Esophagus squamous epithelium (tissue), 5 donors: Measurements from ENCODE around the gene ZNF79. TPM values are rescaled to one million over a fixed set of nuclear protein-coding genes. Genes with fewer than 3 reads are reported as not detected.
A peak's percentile ranks its signal among the peaks of the same experiment; 100 is the strongest.

Source experiments
- DNase-seq: peaks from one replicate; lab custom pipeline; 2025; lab: John Stamatoyannopoulos, UW
- H3K27ac ChIP-seq, 4 donors: fragments of 200-600 bp; sonication (generic); one replicate each; pipeline ENCODE4 v1.5.1; 2016 to 2019; ENCODE audit warnings: mild to moderate bottlenecking in 1 of 4
- H3K27me3 ChIP-seq, 4 donors: fragments of 200-600 bp; sonication (generic); 1 replicate in 3 of 4; 2 replicates in 1 of 4; pipeline versions ENCODE4 v1.5.1 to v1.6.0; 2017 to 2021; ENCODE audit warnings: antibody characterized with exemption in 1 of 4
- H3K36me3 ChIP-seq, 3 donors: fragments of 200-600 bp; sonication (generic); one replicate each; pipeline ENCODE4 v1.5.1; 2016 to 2019
- H3K4me1 ChIP-seq, 3 donors: fragments of 200-600 bp; sonication (generic); one replicate each; pipeline ENCODE4 v1.5.1; 2017 to 2019
- H3K4me3 ChIP-seq, 4 donors: fragments of 200-600 bp; sonication (generic); 1 replicate in 3 of 4; 2 replicates in 1 of 4; pipeline ENCODE4 v1.5.1; 2016 to 2019; ENCODE audit warnings: mild to moderate bottlenecking in 2 of 4, moderate library complexity in 1 of 4
- H3K9me3 ChIP-seq, 3 donors: fragments of 200-600 bp; sonication (generic); one replicate each; pipeline ENCODE4 v1.5.1; 2016 to 2019
- CTCF ChIP-seq, 6 experiments: fragments of 450-650 bp in 4 of 6; fragments of 200-600 bp in 2 of 6; sonication (generic) in 2 of 6; IDR thresholded peaks; one replicate each; pipeline ENCODE4 v1.5.1; 2016 to 2019; ENCODE audit warnings: antibody characterized with exemption in 6 of 6, mild to moderate bottlenecking in 4 of 6, moderate library complexity in 4 of 6
- POLR2A ChIP-seq, 4 donors: fragments of 450-650 bp; IDR thresholded peaks; one replicate each; pipeline ENCODE4 v1.6.1; 2017; ENCODE audit warnings: antibody characterized with exemption in 4 of 4, mild to moderate bottlenecking in 4 of 4, moderate library complexity in 3 of 4
- WGBS, 2 donors: methylation state at CpG; one replicate each; pipeline ENCODE4 v1.1.5; 2018; 5-methylcytosine and 5-hydroxymethylcytosine counted together
- intact Hi-C: fragments of 100-400 bp; cut with DNase I; formaldehyde crosslinking; loops from one replicate; pipeline ENCODE4 v1.15.0; 2022
- total RNA-seq, 4 donors: library from RNA; depleted of rRNA; stranded (reverse); fragments of >200 nt; gene quantifications; one replicate each; pipeline ENCODE4 v1.1.0, GENCODE V29; 2016
- donor health status: DM: yes; HTN: yes; CAD: no.

The ZNF79 gene
- total RNA-seq, 4 donors from 2014 or later: 3.1 to 9.9 (median 4.7) TPM

DNA sequence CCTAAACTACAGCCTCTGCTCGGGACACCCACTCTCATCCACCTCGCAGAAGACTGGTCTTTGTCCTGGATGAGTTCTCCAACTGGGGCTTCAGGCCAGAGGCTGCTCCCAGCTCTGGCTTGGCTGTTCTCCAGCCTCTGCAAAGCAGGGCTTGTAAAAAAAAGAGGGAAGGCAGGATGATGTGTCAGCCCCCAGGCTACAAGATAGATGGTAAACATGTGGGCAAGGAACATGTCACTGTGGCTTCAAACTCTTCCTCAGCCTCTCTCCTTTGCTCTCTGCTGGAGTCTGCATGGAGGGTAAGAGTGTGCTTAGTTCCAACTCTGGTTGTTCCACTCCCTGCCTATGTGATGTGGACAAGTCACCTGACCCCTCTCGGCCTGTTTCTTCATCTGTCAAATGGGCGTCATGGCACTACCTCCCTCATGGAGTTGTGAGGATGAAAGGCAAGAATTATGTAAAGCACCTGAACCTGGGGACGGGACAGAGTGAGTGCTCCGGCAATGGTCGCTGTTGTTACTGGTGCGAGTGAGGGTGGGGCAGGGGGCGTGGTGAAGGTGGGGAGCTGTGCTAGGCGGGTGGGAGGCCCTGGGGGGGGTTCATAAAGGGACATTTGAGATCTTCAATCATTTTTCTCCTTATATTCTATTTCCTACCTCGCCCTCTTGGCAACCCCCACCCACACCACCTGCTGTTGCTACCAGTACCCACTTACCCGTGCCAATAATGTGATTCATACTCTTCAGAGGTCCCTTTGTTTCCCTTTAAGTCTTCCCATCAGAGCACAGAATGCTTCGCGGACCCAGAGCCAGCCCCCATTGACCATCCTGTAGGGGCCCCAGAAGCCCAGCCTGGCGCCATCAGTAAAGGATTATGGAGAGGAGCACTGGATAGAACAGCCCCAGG, 6.8 kb upstream of the ZNF79 start:
- TF ChIP-seq POLR2A (IDR thresholded peaks at IDR 0.05) (no peak), CTCF (IDR thresholded peaks at IDR 0.05) (no peak)
- no peaks in the 10 kb centered on the region for H3K9me3 ChIP-seq
- H3K4me3 ChIP-seq: no peak overlapping the region
- no peaks in the 10 kb centered on the region for H3K27me3 ChIP-seq
- no peak for DNase-seq
- H3K27ac ChIP-seq: peak overlapping the region in 3 of 4 donors; percentile 21 to 74 (median 71)
- no peaks in the 10 kb centered on the region for H3K36me3 ChIP-seq
- 44 to 45% methylated on average over 10 to 12 of the region's 15 CpGs for whole genome bisulfite sequencing, 2 donors
- intact Hi-C loops: no loop called here
- peaks cover 14 to 77% (median 24%) of the 10 kb centered on the region in 3 donors for H3K4me1 ChIP-seq

DNA sequence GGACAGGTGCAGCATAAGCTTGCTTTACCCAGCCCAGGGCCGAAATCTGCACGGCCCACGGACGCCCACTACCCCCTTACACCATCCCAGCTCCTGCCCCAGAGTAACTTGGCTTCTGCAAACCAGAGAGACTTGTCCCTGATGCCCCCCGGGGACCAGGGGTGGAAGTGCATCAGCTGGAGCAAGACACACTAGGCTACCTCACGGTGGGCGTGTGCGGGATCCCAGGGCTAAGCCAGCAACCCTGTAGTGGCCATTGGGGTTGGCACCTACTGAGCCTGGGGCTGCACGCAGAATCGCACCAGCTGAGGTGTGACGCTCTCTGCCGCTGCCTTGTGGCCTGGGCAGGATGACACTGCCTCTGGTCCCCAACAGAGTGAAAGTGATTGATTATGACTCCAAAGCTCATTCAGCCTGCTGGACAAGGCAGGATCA, 6.1 kb upstream of the ZNF79 start:
- WGBS, 2 donors: 10 to 40% methylated on average over 1 to 4 of the region's 12 CpGs
- intact Hi-C loops: no loop called here
- TF ChIP-seq CTCF (IDR thresholded peaks at IDR 0.05): peak in 3 of 6 experiments; percentile 7 to 49 (median 8)
- no peak for TF ChIP-seq POLR2A (IDR thresholded peaks at IDR 0.05)
- H3K27me3 ChIP-seq: no peaks in the 10 kb centered on the region
- no peaks in the 10 kb centered on the region for H3K9me3 ChIP-seq
- no peak overlapping the region for H3K4me3 ChIP-seq
- peak overlapping the region in 3 of 4 donors; percentile 21 to 74 (median 71) for H3K27ac ChIP-seq
- no peaks in the 10 kb centered on the region for H3K36me3 ChIP-seq
- H3K4me1 ChIP-seq: peaks cover 21 to 84% (median 30%) of the 10 kb centered on the region in 3 donors
- no peak for DNase-seq

- no peak for DNase-seq
- 81 to 83% methylated on average over 6 of the region's 6 CpGs for WGBS, 2 donors
- Histone ChIP-seq H3K27me3 (no peaks in the 10 kb centered on the region), H3K4me3 (no peak overlapping the region), H3K36me3 (no peaks in the 10 kb centered on the region), H3K9me3 (no peaks in the 10 kb centered on the region), H3K4me1 (peaks cover 24 to 88% (median 33%) of the 10 kb centered on the region in 3 donors), H3K27ac (peak overlapping the region in 1 of 4 donors; percentile 74)
- TF ChIP-seq CTCF (IDR thresholded peaks at IDR 0.05) (no peak), POLR2A (IDR thresholded peaks at IDR 0.05) (no peak)
- intact Hi-C loops: no loop called here
These were observed 4.8 kb upstream of the ZNF79 start for GRCh38 chr9:127419348-127419747.

GRCh38 chr9:127421057-127421456, 3.1 kb upstream of the ZNF79 start:
- TF ChIP-seq POLR2A (IDR thresholded peaks at IDR 0.05) (no peak), CTCF (IDR thresholded peaks at IDR 0.05) (no peak)
- 83 to 94% methylated on average over 7 of the region's 7 CpGs for WGBS, 2 donors
- Histone ChIP-seq H3K36me3 (no peaks in the 10 kb centered on the region), H3K27me3 (no peaks in the 10 kb centered on the region), H3K4me3 (no peak overlapping the region), H3K9me3 (no peaks in the 10 kb centered on the region), H3K27ac (no peak overlapping the region), H3K4me1 (peaks cover 36 to 87% (median 45%) of the 10 kb centered on the region in 3 donors)
- DNase-seq: no peak
- intact Hi-C loops: no loop called here
